GM21786 (cell line): ENCODE results near the gene VAV3.

ENCODE experiments used
- ATAC-seq: cut with Tn5 transposase; IDR thresholded peaks from one replicate; pipeline ENCODE4 v1.9.1; 2021; ENCODE audit not compliant: unreplicated experiment

The VAV3 gene

GRCh38 chr1:107594536-107594935, 370.4 kb downstream of the VAV3 start:
- ATAC-seq = no peak

GRCh38 chr1:107593501-107594209, 371.3 kb downstream of the VAV3 start:
- ATAC-seq = no peak

- no peak for ATAC-seq
These were observed 373.9 kb downstream of the VAV3 start for GRCh38 chr1:107590900-107591622.

- ATAC-seq = no peak
These were observed 374.9 kb downstream of the VAV3 start for GRCh38 chr1:107590087-107590486.

GRCh38 chr1:107588321-107588720, 376.7 kb downstream of the VAV3 start:
- ATAC-seq = no peak

- ATAC-seq = no peak
These were observed 389.8 kb downstream of the VAV3 start for GRCh38 chr1:107575226-107575625.

GRCh38 chr1:107574044-107574443, 390.9 kb downstream of the VAV3 start:
- ATAC-seq = no peak

GRCh38 chr1:107572674-107573211, 392.2 kb downstream of the VAV3 start:
- no peak for ATAC-seq

GRCh38 chr1:107570768-107571167, 394.2 kb downstream of the VAV3 start:
- no peak for ATAC-seq

GRCh38 chr1:107563441-107563840, 401.5 kb downstream of the VAV3 start:
- no peak for ATAC-seq

GRCh38 chr1:107559881-107560280, 405.1 kb downstream of the VAV3 start:
- no peak for ATAC-seq

GRCh38 chr1:107557095-107557494, 407.9 kb downstream of the VAV3 start:
- no peak for ATAC-seq

- no peak for ATAC-seq
These were observed 409.4 kb downstream of the VAV3 start for GRCh38 chr1:107555578-107555977.

- ATAC-seq = no peak
These were observed 412.2 kb downstream of the VAV3 start for GRCh38 chr1:107552781-107553180.

- no peak for ATAC-seq
These were observed 413.5 kb downstream of the VAV3 start for GRCh38 chr1:107551456-107551855.

GRCh38 chr1:107550358-107550757, 414.6 kb downstream of the VAV3 start:
- no peak for ATAC-seq

GRCh38 chr1:107549152-107549810, 415.7 kb downstream of the VAV3 start:
- no peak for ATAC-seq

- ATAC-seq = no peak
These were observed 416.7 kb downstream of the VAV3 start for GRCh38 chr1:107548276-107548675.

GRCh38 chr1:107547363-107548155, 417.4 kb downstream of the VAV3 start:
- no peak for ATAC-seq

- no peak for ATAC-seq
These were observed 418.4 kb downstream of the VAV3 start for GRCh38 chr1:107546576-107546975.

GRCh38 chr1:107545879-107546278, 419.1 kb downstream of the VAV3 start:
- ATAC-seq = no peak
